Epithelial cell of proximal tubule (primary cell): Measurements from ENCODE around the gene ATP2B2. TPM values are rescaled to one million over a fixed set of nuclear protein-coding genes. Genes with fewer than 3 reads are reported as not detected.

Experiments used
- DNase-seq: peaks from one replicate; pipeline ENCODE4 v3.0.0-alpha.2; 2011; ENCODE audit warnings: low read depth
- H3K4me3 ChIP-seq: 2 replicates; pipeline ENCODE4 v1.5.1; 2011; ENCODE audit warnings: low read depth, mild to moderate bottlenecking, low read length
- total RNA-seq: library from RNA; depleted of rRNA; stranded (reverse); fragments of >200 nt; gene quantifications from 2 replicates; pipeline ENCODE4 v1.2.3, GENCODE V29; 2015
- TF ChIP-seq, protein P1 (sequence below): conservative IDR thresholded peaks from 2 replicates; pipeline ENCODE4 v1.5.1; 2012; ENCODE audit warnings: low read depth, mild to moderate bottlenecking, low read length

ATP2B2 gene
- total RNA-seq, 1 donor from 2014 or later, result not detected

DNA sequence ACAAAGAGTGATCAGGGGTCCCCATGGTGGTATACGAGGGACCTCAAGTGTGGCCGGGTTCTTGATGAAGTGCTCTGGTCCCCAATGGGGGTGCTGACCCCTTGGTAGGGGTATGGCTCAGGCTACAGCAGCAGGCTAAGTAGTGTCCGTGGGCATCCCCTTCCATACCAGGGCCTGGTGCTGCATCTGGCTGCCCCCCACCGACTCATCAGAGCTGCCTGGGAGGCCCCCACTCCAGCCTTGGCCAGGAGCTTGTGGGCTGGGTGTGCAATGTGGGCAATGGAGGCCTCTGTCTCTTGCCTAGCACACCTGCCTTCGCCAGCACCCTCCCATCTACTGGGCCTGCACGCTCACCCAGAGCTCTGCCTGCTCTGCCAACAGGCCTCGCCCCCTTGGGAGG, 125.4 kb downstream of the ATP2B2 start:
- DNase-seq, result no peak
- TF ChIP-seq, protein P1, sequence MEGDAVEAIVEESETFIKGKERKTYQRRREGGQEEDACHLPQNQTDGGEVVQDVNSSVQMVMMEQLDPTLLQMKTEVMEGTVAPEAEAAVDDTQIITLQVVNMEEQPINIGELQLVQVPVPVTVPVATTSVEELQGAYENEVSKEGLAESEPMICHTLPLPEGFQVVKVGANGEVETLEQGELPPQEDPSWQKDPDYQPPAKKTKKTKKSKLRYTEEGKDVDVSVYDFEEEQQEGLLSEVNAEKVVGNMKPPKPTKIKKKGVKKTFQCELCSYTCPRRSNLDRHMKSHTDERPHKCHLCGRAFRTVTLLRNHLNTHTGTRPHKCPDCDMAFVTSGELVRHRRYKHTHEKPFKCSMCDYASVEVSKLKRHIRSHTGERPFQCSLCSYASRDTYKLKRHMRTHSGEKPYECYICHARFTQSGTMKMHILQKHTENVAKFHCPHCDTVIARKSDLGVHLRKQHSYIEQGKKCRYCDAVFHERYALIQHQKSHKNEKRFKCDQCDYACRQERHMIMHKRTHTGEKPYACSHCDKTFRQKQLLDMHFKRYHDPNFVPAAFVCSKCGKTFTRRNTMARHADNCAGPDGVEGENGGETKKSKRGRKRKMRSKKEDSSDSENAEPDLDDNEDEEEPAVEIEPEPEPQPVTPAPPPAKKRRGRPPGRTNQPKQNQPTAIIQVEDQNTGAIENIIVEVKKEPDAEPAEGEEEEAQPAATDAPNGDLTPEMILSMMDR, result no peak
- H3K4me3 ChIP-seq, result no peak overlapping the region

DNA sequence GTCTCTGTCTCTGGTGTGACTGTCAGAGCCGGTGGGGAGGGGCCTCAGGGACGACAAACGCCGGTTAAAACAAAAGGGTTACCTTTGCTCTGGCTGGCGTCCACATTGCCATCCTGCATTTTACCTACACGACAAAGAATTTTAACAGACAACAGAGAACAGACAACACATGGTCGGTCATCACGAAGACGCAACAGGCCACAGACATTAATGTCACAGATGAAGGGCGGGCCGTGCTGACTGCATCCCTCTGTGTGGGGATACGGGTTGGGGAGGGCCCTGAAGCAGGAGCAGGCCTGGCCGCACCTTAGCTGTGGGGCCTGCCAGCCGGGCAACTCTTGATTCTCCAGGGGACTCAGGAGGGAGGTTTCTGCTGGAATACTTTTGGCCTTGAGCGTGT, 126.2 kb downstream of the ATP2B2 start:
- DNase-seq, result no peak
- no peak overlapping the region for H3K4me3 ChIP-seq
- TF ChIP-seq, protein P1, result no peak

DNA sequence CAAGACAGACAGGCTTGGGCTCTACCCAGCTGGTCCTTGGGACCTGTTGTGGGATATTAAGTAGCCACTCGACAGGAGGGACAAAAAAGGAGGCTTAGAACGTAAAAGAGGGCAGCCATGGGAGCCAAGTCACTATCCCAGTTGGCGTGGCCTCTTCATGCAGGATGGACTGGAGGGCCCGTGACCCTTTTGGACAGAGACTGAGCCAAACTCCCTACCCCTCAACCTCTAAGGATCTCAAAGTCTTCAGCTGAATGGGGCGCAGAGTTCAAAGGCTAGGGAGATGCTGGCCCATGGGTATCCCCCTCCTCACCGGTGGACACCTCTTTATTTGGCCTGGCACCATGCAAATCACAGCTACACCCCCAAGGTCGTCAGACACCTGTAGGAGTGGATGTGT, 126.6 kb downstream of the ATP2B2 start:
- TF ChIP-seq, protein P1, result no peak
- no peak for DNase-seq
- no peak overlapping the region for H3K4me3 ChIP-seq

DNA sequence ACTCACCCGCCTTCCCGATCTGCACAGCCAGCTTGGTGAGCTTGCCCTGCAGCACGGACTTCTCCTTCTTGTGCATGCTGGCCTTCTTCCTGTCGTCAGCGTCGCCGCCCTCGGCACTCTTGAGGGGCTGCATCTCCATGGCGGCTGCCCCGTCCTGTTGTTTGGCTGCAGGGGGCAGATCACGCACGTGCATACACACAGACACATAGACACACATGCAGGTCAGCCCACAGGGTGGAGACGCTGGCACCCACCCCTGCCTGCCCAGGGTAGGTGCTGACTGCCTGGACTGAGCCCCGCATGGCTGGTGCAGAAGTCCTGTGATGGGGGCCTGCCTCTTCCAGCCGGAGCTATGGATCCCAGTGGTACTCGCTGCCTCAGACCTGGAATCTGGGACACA, 127.1 kb downstream of the ATP2B2 start:
- DNase-seq, result no peak
- TF ChIP-seq, protein P1, result no peak
- no peak overlapping the region for H3K4me3 ChIP-seq

DNA sequence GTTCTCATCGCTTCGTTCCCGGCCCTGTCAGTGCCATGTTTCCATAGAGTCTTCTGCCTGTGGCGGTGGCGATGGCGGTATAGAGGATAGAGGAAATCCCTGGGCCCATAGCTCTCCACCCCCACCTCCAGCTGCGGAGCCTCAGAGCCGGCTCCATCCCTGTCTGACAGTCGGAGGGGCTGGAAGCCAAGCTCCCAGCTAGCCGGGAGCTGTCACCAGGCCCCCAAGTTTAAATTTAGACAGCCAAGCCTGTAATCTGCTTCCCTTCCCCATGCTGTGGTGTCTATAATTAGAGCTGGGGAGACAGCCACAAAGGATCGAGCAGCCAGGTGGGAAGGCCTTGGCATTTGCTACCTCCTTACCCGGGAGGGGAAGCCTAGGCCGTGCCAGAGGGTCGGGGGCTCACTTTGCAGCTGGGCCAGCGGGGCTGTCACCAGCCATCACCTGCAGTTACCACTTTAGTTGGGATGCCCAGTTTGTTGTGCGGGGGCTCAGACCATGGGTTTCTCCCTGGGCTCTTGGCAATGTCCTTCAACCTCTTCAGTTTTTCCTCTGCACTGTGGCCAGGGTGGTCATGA, 128.1 kb downstream of the ATP2B2 start:
- TF ChIP-seq, protein P1, result no peak
- H3K4me3 ChIP-seq, result no peak overlapping the region
- DNase-seq, result no peak

DNA sequence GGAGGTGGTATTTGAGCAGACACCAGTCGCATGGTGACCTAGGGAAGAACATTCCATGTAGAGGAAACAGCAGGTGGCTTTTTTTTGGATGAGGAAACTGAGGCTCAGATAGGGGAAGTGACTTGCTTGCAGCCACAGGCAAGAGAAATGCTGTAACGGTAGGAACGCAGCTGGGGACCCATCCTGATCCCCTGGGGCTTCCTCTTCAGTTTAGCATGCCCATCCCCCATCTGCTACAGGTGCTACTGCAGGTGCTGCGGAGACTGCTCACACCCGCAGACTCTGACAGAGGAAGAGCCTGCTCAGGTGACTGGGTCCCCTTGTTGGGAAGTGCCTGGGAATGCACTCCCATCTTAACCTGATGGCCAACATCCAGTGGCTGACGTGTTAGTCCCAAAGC, 129.0 kb downstream of the ATP2B2 start:
- DNase-seq, result no peak
- H3K4me3 ChIP-seq, result no peak overlapping the region
- TF ChIP-seq, protein P1, result no peak

DNA sequence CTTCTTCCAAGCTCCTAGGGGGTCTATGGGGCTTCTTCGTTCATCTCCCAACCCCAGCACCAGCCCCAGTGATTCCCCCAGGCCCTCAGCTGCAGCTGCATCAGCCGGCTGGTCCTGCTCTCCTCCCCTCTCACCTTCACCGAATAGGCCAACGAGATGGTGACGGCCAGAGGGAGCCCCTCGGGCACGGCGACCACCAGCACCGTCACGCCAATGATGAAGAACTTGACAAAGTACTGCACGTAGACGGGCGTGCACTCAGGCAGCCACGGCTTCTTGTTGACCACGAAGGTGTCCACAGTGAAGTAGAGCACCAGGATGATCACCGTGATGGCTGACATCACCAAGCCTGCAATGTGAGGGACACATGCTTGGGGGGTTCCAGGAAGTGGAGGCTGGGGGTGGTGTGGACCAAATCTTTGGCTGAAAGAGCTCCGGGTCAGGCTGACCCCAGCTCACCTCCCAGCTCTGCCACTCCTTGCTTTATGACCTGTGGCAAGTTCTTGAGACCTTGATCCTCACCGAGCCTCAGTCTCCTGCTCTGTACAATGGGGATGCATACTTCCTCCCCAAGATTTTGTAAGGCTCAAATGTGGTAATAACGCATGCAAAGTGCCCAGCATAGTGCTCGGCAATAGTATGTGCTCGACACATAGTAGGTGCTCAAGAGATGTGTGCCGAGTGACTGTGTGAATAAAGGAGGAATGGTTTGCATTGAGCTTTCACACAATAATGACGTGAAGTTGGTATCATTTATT, 129.9 kb downstream of the ATP2B2 start:
- no peak for DNase-seq
- H3K4me3 ChIP-seq, result no peak overlapping the region
- TF ChIP-seq, protein P1, result no peak
